Measurements from ENCODE around the gene C10orf62.

The C10orf62 gene

DNA sequence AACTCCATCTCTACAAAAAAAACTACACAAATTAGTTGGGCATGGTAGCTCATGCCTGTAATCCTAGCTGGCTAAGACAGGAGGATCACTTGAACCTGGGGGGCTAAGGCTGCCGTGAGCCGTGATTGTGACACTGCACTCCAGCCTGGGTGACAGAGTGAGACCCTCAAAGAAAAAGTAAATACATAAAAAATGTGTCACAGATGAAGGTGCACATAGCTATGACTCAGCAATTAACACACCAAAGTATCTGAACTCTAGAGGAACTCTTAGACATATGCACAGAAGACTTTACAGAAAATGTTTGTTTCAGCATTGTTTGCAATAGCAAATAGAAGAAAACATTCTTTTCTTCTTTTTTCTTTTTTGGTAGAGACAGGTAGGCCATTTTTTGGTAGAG is 8.3 kb downstream of the C10orf62 start:
- TF ChIP-seq ZFX (IDR thresholded peaks at IDR 0.05): no peak
- no peak for TF ChIP-seq CTCF (conservative IDR thresholded peaks at IDR 0.05)
- 0 out of 2 replicates have a peak overlapping the region, but pooled peaks have one; percentile 10 for H3K27ac ChIP-seq

DNA sequence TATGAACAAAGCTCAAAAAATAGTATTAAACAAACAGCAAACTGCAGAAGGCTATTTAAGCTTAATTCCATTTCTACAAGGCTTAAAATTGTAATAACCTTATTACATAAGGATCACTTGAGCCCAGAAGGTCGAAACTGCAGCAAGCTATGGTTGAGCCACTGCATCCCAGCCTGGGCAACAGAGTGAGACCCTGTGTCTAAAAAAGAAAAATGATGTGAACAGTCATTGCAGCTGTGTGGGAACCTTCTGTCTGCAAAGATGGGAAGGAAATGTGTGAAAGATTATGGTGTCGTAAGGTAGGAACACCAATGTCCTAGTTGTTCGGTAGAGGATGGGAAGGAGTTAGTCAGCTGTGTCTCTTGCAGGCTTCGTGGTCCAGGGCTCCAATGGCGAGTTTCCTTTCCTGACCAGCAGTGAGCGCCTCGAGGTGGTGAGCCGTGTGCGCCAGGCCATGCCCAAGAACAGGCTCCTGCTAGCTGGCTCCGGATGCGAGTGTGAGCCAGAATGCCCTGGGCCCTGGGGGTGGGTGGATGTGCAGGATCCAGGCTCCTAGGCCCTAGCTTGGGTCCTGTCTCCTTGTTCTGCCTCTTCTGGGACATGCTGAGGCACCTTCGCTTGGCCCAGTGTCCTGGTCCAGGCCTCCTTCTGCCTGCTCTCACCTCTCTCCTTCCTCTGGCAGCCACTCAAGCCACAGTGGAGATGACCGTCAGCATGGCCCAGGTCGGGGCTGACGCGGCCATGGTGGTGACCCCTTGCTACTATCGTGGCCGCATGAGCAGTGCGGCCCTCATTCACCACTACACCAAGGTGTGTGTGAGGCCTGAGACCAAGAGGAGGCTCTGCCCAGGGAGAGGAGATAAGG is 9.1 kb downstream of the C10orf62 start:
- H3K27ac ChIP-seq: no peak overlapping the region

DNA sequence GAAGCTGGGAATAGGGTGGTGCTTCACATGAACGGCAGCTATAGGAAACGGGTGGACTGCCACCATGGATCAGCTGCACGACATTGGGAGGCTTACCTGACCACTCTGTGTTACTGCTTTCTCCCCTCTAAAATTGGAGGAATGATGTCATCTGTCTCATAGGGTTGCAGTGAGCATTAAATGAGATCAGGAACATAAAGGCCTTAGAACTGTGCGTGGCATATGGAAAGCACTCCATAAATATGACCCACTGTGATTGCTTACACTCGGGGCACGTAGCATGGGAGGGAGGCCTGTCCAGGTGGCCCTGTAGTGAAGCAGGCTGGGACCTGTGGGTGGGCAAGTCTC is 9.7 kb downstream of the C10orf62 start:
- H3K27ac ChIP-seq: no peak overlapping the region
- TF ChIP-seq CTCF (conservative IDR thresholded peaks at IDR 0.05) (no peak), ZFX (IDR thresholded peaks at IDR 0.05) (no peak)

More for the DNA sequence above, 9.1 kb downstream of the C10orf62 start:
- no peak for TF ChIP-seq ZFX (IDR thresholded peaks at IDR 0.05)
- no peak for TF ChIP-seq CTCF (conservative IDR thresholded peaks at IDR 0.05)

DNA sequence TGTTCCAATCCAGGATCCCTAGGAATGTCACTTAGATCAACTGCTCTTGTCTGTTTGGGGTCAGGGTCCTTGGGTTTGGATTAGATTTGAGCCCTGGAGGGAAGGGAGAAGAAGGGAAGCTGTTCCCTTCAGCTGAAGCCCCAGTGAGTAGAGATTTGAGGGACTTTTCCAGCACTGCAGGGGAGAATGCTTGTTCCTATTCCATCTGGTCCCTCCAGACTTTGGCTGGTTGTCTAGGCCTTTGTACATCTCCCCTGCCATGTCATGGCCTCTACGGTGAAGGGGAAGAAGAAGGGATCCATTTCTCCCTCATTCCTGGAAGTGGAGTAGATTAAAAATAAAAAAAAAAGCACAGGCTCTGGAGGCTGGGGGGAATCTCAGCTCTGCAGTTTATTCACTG is 11.1 kb downstream of the C10orf62 start:
- TF ChIP-seq CTCF (conservative IDR thresholded peaks at IDR 0.05) (no peak), ZFX (IDR thresholded peaks at IDR 0.05) (no peak)
- no peak overlapping the region for H3K27ac ChIP-seq

DNA sequence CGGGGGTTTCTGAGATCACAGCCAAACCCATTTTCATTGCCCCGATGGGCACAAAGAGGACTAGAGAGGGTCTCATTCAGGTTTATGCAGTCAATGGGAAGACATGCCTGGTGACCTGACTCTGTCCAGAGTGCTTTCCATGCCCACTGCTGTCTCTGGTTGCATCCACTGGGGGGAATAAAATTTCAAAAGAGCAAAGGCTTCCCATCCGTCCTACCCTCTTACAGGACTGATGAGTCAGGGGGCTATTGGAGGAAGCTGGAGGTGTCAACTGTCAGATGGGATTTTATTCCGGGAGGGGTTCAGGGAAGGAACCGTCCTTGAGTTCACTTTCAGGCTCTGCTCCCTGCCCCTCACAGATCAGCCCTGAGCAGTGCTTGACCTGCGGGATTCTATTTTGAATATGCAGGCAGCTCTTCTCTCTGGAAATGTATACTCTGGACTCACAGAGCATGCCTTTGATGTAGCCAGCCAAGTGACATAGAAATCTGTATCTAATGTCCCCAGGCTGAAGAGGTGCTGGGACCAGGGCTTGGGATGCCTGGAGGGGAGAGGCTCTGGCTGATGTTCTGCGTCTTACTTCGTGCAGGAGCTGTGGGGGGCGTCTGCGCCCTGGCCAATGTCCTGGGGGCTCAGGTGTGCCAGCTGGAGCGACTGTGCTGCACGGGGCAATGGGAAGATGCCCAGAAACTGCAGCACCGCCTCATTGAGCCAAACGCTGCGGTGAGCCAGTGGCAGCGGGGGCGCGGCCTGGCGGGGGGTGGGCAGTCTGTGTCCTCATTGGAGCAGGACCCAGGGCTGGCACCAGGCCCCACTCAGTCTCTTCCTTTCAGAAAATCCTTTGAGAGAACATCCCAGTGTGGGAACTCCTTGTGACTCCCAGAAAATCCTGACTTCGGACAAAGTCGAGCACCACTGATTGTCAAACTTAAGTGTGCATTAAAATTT is 12.0 kb downstream of the C10orf62 start:
- no peak overlapping the region for H3K27ac ChIP-seq
- TF ChIP-seq CTCF (conservative IDR thresholded peaks at IDR 0.05) (no peak), ZFX (IDR thresholded peaks at IDR 0.05) (no peak)

- no peak overlapping the region for H3K27ac ChIP-seq
- TF ChIP-seq ZFX (IDR thresholded peaks at IDR 0.05): no peak
- TF ChIP-seq CTCF (conservative IDR thresholded peaks at IDR 0.05): no peak
Observed at GRCh38 chr10:97607095-97607636, 17.6 kb downstream of the C10orf62 start.

All from C4-2B (cell line).